Lung (tissue), 12 donors: ENCODE data around the gene ZNF839. TPM values are rescaled to one million over a fixed set of nuclear protein-coding genes. Genes with fewer than 3 reads are reported as not detected.

ENCODE experiments used
- ATAC-seq: fragments of 200-7000 bp; cut with Tn5 transposase; one replicate; pipeline ENCODE4 v1.9.1; 2020; ENCODE audit warnings: moderate number of reproducible peaks; ENCODE audit not compliant: insufficient read depth, low FRiP score
- DNase-seq, 3 donors: peaks; one replicate each; pipeline ENCODE4 v3.0.0-alpha.2; 2013 to 2017
- H3K27ac ChIP-seq, 2 donors: one replicate each; pipeline ENCODE4 v1.5.1; 2013; ENCODE audit warnings: mild to moderate bottlenecking in 2 of 2, moderate library complexity in 2 of 2, control low read depth in 1 of 2, inconsistent platforms in 1 of 2, low read depth in 1 of 2, low read length in 1 of 2
- H3K27me3 ChIP-seq, 3 donors: one replicate each; pipeline ENCODE4 v1.5.1; 2013; ENCODE audit warnings: low read length in 2 of 3; ENCODE audit not compliant: control insufficient read depth in 3 of 3, insufficient read depth in 3 of 3
- H3K36me3 ChIP-seq, 4 donors: one replicate each; pipeline ENCODE4 v1.5.1; 2013; ENCODE audit warnings: low read length in 4 of 4, mild to moderate bottlenecking in 1 of 4, moderate library complexity in 1 of 4; ENCODE audit not compliant: control insufficient read depth in 4 of 4, insufficient read depth in 4 of 4
- H3K4me1 ChIP-seq, 5 donors: one replicate each; pipeline ENCODE4 v1.5.1; 2013; ENCODE audit warnings: low read length in 5 of 5, mild to moderate bottlenecking in 2 of 5, moderate library complexity in 1 of 5; ENCODE audit not compliant: control insufficient read depth in 5 of 5, insufficient read depth in 5 of 5
- H3K4me3 ChIP-seq: one replicate; pipeline ENCODE4 v1.5.1; 2013; ENCODE audit warnings: mild to moderate bottlenecking, control low read depth, moderate library complexity
- H3K9ac ChIP-seq, 2 donors: one replicate each; pipeline ENCODE4 v1.5.1; 2013; ENCODE audit warnings: low read length in 2 of 2, control low read depth in 1 of 2; ENCODE audit not compliant: insufficient read depth in 1 of 2
- H3K9me3 ChIP-seq, 4 donors: one replicate each; pipeline ENCODE4 v1.5.1; 2013; ENCODE audit warnings: low read length in 3 of 4, mild to moderate bottlenecking in 1 of 4, moderate library complexity in 1 of 4; ENCODE audit not compliant: control insufficient read depth in 4 of 4, insufficient read depth in 3 of 4
- WGBS, 2 donors: extraction: QIAGEN DNeasy Blood & Tissue Kit; methylation state at CpG; one replicate each; pipeline ENCODE4 v1.1.7; 2013; 5-methylcytosine and 5-hydroxymethylcytosine counted together
- polyA plus RNA-seq, 2 donors: library from polyadenylated mRNA; stranded (reverse); fragments of 200-250 nt; gene quantifications; one replicate each; pipeline ENCODE4 v1.2.1, GENCODE V29; 2013
- total RNA-seq, 2 donors: library from RNA; depleted of rRNA in 1 of 2; stranded (reverse); fragments of >200 nt in 1 of 2; gene quantifications; one replicate each; pipeline ENCODE4 v1.2.1, GENCODE V29; 2014 to 2021
- TF ChIP-seq, protein P1 (sequence below): IDR thresholded peaks from 2 replicates; pipeline ENCODE4 v1.5.1; 2012; ENCODE audit warnings: mild to moderate bottlenecking; ENCODE audit errors: control extremely low read depth, extremely low read depth
- donor health status: control.
- donor health status: control.
- donor health status: Bipolar disorder and iron deficiency.
- donor health status: healthy.
- donor health status: DM: yes; HTN: yes; CAD: no.

ZNF839 gene
- total and polyA plus RNA-seq, 4 donors, result 6.1 to 14.2 (median 10.3) TPM

DNA sequence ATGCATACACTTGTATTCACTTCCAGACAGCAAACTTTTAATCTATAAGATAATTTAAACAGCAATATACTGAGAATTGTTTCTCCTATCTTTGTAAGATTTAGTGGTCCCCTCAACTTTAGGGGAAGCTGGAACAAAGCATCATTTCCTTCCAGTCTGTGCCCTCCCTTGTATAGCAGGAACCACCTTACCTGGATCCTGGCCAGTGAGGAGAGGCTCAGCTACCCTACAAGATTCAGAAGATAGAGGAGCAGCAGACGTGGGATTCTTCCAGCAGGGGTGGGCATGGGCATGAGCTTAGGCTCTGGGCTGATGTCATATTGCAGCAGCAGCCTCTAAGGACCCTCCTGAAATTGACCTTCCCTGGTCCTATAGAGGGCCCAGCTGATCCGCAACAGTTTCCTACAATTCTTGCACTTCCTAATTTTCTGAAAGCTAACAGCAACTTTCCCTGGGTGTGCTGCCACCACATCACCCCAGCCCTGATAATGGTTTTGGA, 35.9 kb upstream of the ZNF839 start:
- H3K9ac ChIP-seq, result no peak overlapping the region
- no peak overlapping the region for H3K4me3 ChIP-seq
- peaks cover 0 to 22% (median 4%) of the 10 kb centered on the region in 4 donors for H3K36me3 ChIP-seq
- no peak for DNase-seq
- H3K27ac ChIP-seq, result no peak overlapping the region
- peaks cover 0 to 4% (median 0%) of the 10 kb centered on the region in 4 donors for H3K9me3 ChIP-seq
- H3K27me3 ChIP-seq, result no peaks in the 10 kb centered on the region
- no peak for ATAC-seq
- peaks cover 0 to 6% (median 0%) of the 10 kb centered on the region in 5 donors for H3K4me1 ChIP-seq
- TF ChIP-seq, protein P1, sequence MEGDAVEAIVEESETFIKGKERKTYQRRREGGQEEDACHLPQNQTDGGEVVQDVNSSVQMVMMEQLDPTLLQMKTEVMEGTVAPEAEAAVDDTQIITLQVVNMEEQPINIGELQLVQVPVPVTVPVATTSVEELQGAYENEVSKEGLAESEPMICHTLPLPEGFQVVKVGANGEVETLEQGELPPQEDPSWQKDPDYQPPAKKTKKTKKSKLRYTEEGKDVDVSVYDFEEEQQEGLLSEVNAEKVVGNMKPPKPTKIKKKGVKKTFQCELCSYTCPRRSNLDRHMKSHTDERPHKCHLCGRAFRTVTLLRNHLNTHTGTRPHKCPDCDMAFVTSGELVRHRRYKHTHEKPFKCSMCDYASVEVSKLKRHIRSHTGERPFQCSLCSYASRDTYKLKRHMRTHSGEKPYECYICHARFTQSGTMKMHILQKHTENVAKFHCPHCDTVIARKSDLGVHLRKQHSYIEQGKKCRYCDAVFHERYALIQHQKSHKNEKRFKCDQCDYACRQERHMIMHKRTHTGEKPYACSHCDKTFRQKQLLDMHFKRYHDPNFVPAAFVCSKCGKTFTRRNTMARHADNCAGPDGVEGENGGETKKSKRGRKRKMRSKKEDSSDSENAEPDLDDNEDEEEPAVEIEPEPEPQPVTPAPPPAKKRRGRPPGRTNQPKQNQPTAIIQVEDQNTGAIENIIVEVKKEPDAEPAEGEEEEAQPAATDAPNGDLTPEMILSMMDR, result no peak
- 49 to 58% methylated on average over 2 of the region's 2 CpGs for WGBS, 2 donors

DNA sequence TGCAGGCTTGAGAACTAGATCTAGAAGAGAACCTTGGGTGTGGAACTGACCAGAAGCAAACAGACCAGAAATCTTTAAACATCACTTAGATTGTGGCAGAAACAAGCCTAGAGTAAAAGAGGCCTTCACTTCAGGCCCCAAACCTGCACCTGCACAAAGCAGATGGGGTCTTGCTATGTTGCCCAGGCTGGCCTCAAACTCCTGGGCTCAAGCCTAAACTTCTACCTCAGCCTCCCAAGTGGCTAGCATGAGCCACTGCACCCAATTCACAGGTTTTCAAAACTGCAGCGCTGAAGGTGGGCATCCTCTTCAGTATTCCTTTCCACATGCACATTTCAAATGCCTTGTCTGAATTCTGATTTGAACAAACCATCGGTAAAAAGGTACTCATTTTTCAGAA, 34.4 kb upstream of the ZNF839 start:
- ATAC-seq (no peak), DNase-seq (no peak)
- Histone ChIP-seq H3K27ac (no peak overlapping the region), H3K9ac (no peak overlapping the region), H3K4me3 (no peak overlapping the region), H3K27me3 (no peaks in the 10 kb centered on the region), H3K9me3 (peaks cover 0 to 4% (median 0%) of the 10 kb centered on the region in 4 donors), H3K4me1 (peaks cover 0 to 2% (median 0%) of the 10 kb centered on the region in 5 donors), H3K36me3 (peaks cover 0 to 14% (median 3%) of the 10 kb centered on the region in 4 donors)
- WGBS, 2 donors, result 70 to 96% methylated on average over 2 of the region's 2 CpGs
- TF ChIP-seq, protein P1, result no peak

DNA sequence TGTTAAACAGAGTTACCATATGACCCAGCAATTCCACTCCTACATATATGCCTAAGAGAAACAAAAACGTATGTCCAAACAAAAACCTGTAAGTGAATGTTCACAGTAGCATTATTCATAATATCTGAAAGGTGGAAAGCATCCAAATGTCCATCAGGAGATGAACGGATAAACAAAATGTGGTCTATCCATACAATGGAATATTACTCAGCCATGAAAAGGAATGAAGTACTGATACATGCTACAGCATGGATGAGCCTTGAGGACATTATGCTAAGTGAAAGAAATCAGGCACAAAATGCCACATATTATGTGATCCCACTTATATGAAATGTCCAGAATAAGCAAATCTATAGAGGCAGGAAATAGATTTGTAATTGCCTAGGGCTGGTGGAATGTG, 31.4 kb upstream of the ZNF839 start:
- 95 to 96% methylated on average over 2 of the region's 2 CpGs for WGBS, 2 donors
- Histone ChIP-seq H3K4me3 (no peak overlapping the region), H3K4me1 (peaks cover 0 to 2% (median 0%) of the 10 kb centered on the region in 5 donors), H3K27ac (no peak overlapping the region), H3K9me3 (peaks cover 0 to 4% (median 0%) of the 10 kb centered on the region in 4 donors), H3K9ac (no peak overlapping the region), H3K36me3 (no peaks in the 10 kb centered on the region), H3K27me3 (no peaks in the 10 kb centered on the region)
- DNase-seq (no peak), ATAC-seq (no peak)
- TF ChIP-seq, protein P1, result no peak

DNA sequence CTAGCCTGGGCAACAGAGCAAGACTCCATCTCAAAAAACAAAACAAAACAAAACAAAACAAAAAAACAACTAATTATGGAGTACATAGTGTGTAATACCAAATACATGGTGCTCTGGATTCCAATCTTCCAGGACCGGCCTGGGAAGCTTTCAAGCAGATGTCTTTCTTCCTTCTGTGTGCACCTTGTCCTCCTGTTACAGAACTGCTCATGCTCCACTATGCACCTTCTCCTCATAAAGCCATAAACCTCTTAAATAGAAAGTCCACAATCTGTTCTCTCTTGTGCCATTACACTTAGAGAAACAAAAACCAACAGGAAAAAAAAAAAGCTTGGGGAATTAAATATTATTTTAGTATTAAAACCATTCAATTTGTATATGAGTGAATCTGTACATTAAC, 27.1 kb upstream of the ZNF839 start:
- Histone ChIP-seq H3K36me3 (no peaks in the 10 kb centered on the region), H3K4me1 (no peaks in the 10 kb centered on the region), H3K9ac (no peak overlapping the region), H3K9me3 (peaks cover 0 to 4% (median 0%) of the 10 kb centered on the region in 4 donors), H3K27ac (no peak overlapping the region), H3K4me3 (no peak overlapping the region), H3K27me3 (no peaks in the 10 kb centered on the region)
- no peak for DNase-seq
- 98 to 100% methylated on average over 1 of the region's 1 CpG for WGBS, 2 donors
- TF ChIP-seq, protein P1, result no peak
- no peak for ATAC-seq
